OCI-LY3 (cell line): Measurements from ENCODE around the gene OR4S1.
"Not testable (repeated sequence)": the region's sequence is repeated elsewhere in the genome, so short reads cannot be mapped to it uniquely, and the experiment has no call there.

ENCODE experiments used
- H2AFZ ChIP-seq: fragments of 200-600, 300-600 bp; shearing (Covaris generic); 2 replicates; pipeline ENCODE4 v1.6.0; 2014; ENCODE audit warnings: antibody characterized with exemption, low read depth, low read length
- H3K27ac ChIP-seq: fragments of 200-600, 300-600 bp; sonication (generic); 2 replicates; pipeline ENCODE4 v1.5.1; 2014; ENCODE audit warnings: mild to moderate bottlenecking, low read length, moderate library complexity, mixed read lengths
- H3K27me3 ChIP-seq: fragments of 200-600, 300-600 bp; sonication (generic); 2 replicates; pipeline ENCODE4 v1.6.1; 2014; ENCODE audit warnings: low read depth, low read length, mixed read lengths
- H3K36me3 ChIP-seq: fragments of 200-600, 300-600 bp; sonication (generic); replicated peaks from 2 replicates; pipeline ENCODE3; 2014; ENCODE audit warnings: low read depth, low read length, mixed read lengths
- H3K4me1 ChIP-seq: fragments of 300-600, 200-600 bp; sonication (generic); 2 replicates; pipeline ENCODE4 v1.6.1; 2014; ENCODE audit warnings: low read length, mixed read lengths
- H3K4me2 ChIP-seq: fragments of 200-600, 300-600 bp; sonication (generic); 2 replicates; pipeline ENCODE4 v1.6.1; 2014; ENCODE audit warnings: low read length, mixed read lengths
- H3K4me3 ChIP-seq: fragments of 300-600, 200-600 bp; sonication (generic); 2 replicates; pipeline ENCODE4 v1.5.1; 2014; ENCODE audit warnings: antibody characterized with exemption, mild to moderate bottlenecking, low read length, moderate library complexity
- H3K79me2 ChIP-seq: fragments of 300-600, 200-600 bp; shearing (Covaris generic); 2 replicates; pipeline ENCODE4 v1.6.1; 2014; ENCODE audit warnings: mild to moderate bottlenecking, low read length, mixed read lengths
- H3K9ac ChIP-seq: fragments of 300-600, 200-600 bp; shearing (Covaris generic); 2 replicates; pipeline ENCODE4 v1.6.0; 2014; ENCODE audit warnings: mild to moderate bottlenecking, low read length, moderate library complexity
- H3K9me3 ChIP-seq: fragments of 200-600, 300-600 bp; shearing (Covaris generic); 2 replicates; pipeline ENCODE4 v1.6.1; 2014; ENCODE audit warnings: low read length, mixed read lengths; ENCODE audit not compliant: insufficient read depth
- H4K20me1 ChIP-seq: fragments of 200-600, 300-600 bp; sonication (generic); 2 replicates; pipeline ENCODE4 v1.6.1; 2016; ENCODE audit warnings: low read length, mixed read lengths; ENCODE audit not compliant: insufficient read depth
- EZH2phosphoT487 ChIP-seq: fragments of 200-600 bp; shearing (Covaris generic); IDR thresholded peaks from 2 replicates; pipeline ENCODE4 v1.6.1; 2018; ENCODE audit warnings: antibody characterized with exemption, mixed run types, low read depth
- TF ChIP-seq, protein P1 (sequence below): fragments of 200-600, 300-600 bp; sonication (generic); IDR thresholded peaks from 2 replicates; pipeline ENCODE4 v1.5.1; 2014; ENCODE audit warnings: antibody characterized with exemption, low read length, low read depth

The OR4S1 gene

DNA sequence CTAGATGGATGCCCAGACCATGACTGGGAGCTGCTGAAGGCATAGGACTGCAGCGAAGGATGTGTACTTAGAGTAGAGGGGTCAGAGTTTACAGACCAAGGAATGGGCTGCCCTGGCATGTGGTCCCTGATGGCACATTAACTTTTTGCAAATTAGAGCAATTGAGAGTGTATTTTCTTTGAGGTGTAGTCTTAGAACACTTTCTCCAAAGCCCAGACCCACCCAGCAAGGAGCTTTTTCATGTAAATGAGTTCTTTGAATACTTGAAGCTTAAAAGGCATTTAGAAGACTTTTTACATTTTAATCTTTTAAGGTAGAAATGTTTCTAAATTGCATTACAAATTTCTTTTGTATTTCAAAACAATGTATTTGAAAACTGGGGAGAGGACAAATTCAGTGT lies 33.4 kb upstream of the OR4S1 start:
- Histone ChIP-seq H3K4me1 (0 out of 2 replicates have a peak, but pooled peaks cover 2% of the 10 kb centered on the region), H3K4me3 (no peak overlapping the region), H3K79me2 (no peaks in the 10 kb centered on the region), H3K9me3 (no peaks in the 10 kb centered on the region), H3K27me3 (no peaks in the 10 kb centered on the region), H3K36me3 (no peaks in the 10 kb centered on the region), H3K9ac (no peak overlapping the region), H3K4me2 (no peak overlapping the region), H4K20me1 (no peaks in the 10 kb centered on the region), H2AFZ (no peak overlapping the region), H3K27ac (no peak overlapping the region)
- no peak for TF ChIP-seq EZH2phosphoT487
- TF ChIP-seq, protein P1, sequence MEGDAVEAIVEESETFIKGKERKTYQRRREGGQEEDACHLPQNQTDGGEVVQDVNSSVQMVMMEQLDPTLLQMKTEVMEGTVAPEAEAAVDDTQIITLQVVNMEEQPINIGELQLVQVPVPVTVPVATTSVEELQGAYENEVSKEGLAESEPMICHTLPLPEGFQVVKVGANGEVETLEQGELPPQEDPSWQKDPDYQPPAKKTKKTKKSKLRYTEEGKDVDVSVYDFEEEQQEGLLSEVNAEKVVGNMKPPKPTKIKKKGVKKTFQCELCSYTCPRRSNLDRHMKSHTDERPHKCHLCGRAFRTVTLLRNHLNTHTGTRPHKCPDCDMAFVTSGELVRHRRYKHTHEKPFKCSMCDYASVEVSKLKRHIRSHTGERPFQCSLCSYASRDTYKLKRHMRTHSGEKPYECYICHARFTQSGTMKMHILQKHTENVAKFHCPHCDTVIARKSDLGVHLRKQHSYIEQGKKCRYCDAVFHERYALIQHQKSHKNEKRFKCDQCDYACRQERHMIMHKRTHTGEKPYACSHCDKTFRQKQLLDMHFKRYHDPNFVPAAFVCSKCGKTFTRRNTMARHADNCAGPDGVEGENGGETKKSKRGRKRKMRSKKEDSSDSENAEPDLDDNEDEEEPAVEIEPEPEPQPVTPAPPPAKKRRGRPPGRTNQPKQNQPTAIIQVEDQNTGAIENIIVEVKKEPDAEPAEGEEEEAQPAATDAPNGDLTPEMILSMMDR, result no peak

DNA sequence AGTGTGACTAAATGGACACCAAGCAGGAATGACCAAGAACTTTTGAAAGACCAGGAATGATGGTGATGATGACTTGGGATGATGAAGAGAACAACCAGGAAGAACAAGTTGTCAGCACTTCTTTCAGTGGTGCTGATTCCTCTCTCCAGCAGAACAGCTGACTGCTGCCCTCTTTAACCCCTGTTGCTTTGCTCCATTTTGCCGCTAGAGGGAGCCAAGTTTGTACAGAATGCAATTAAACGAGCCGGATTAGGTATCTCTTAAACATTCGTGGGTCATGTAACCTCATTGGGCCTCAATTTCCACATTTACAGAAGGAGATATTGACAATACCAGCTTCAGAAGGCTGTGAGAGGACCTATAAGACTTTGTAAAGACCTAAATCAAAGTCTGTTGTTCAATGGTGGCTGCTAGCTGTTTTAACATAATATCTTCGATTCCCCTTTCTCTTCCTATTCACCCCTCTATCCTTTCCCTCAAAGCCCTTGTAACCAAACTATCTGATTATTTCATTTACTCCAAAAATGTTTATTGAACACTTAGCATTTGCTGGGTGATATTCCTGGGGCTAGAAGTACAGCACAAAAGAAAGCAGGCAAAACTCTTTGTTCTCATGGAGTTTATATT lies 1.9 kb downstream of the OR4S1 start:
- Histone ChIP-seq H3K27me3 (no peaks in the 10 kb centered on the region), H2AFZ (peak overlapping the region; percentile 94), H3K36me3 (no peaks in the 10 kb centered on the region), H3K27ac (no peak overlapping the region), H3K79me2 (no peaks in the 10 kb centered on the region), H3K9me3 (0 out of 2 replicates have a peak, but pooled peaks cover 3% of the 10 kb centered on the region), H3K9ac (0 out of 2 replicates have a peak overlapping the region, but pooled peaks have one; percentile 11), H3K4me1 (peaks cover 4% of the 10 kb centered on the region), H4K20me1 (no peaks in the 10 kb centered on the region), H3K4me2 (peak overlapping the region; percentile 45), H3K4me3 (no peak overlapping the region)
- TF ChIP-seq, protein P1, result peak; percentile 97
- no peak for TF ChIP-seq EZH2phosphoT487

DNA sequence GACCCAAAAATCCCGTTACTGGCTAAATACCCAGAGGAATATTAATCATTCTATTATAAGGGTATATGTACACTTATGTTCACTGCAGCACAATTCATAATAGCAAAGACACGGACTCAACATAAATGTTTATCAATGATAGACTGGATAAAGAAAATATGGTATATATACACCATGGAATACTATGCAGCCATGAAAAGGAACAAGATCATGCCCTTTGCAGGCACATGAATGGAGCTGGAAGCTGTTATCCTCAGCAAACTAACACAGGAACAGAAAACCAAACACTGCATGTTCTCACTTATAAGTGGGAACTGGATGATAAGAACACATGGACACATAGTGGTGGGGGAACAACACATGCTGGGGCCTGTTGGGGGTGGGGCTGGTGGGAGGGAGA lies 7.6 kb downstream of the OR4S1 start:
- not testable (repeated sequence) for H3K4me1 ChIP-seq, H2AFZ ChIP-seq, H3K79me2 ChIP-seq, H4K20me1 ChIP-seq, H3K27me3 ChIP-seq, H3K27ac ChIP-seq, H3K36me3 ChIP-seq, H3K9me3 ChIP-seq, H3K4me3 ChIP-seq, H3K4me2 ChIP-seq, H3K9ac ChIP-seq

DNA sequence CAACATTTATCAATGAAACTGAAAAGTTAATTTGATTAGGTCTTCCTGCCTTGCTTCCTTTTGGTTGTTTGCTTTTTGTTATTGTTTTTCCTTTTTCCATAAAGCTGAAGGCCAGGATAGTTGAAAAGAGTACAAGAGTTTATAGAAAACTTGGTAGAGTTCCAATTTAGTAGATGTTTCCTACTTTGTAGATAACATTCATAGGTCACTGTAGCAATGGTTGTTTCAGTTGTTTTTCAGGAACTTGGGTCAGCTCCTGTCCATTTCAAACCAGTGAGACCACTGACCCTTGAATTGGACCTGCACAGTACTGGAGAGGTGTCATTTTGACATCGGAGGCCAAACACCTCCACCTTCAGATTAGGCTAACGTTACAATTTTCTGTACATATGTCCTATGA lies 13.8 kb downstream of the OR4S1 start:
- not testable (repeated sequence) for H3K4me2 ChIP-seq, H3K4me1 ChIP-seq, H3K9me3 ChIP-seq, H3K79me2 ChIP-seq, H3K27me3 ChIP-seq, H3K9ac ChIP-seq, H2AFZ ChIP-seq, H4K20me1 ChIP-seq, H3K4me3 ChIP-seq, H3K27ac ChIP-seq, H3K36me3 ChIP-seq

DNA sequence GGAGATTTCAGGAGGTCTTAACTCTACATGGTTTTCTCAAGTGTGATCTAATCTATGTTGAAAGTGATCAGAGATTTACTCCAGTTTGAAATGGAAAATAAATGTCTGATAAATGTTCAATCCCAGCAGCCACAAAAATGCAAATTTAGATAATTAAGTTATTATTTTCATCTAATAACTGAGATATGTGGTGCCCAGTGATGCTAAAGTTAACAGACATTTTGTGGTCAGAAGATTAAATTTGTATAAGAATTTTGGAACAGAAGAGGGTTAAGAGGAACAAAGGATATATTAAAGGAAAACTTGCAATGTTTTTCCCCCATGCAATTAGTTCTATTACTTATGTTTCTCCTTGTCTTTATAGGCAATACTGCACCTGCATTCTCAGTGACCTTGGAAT lies 18.6 kb downstream of the OR4S1 start, which contains the start of gene OR4C3:
Gene OR4C3 (plus strand): TSS at position 301 of the 400 bp plus-strand sequence. CDS start 102 bp downstream, outside the sequence.
- not testable (repeated sequence) for H4K20me1 ChIP-seq

More for the DNA sequence above, 18.6 kb downstream of the OR4S1 start, which contains the start of gene OR4C3:
- H3K9me3 ChIP-seq, H3K4me3 ChIP-seq, H3K27ac ChIP-seq, H3K9ac ChIP-seq, H3K79me2 ChIP-seq, H3K4me2 ChIP-seq, H3K36me3 ChIP-seq, H2AFZ ChIP-seq, H3K4me1 ChIP-seq, H3K27me3 ChIP-seq: not testable (repeated sequence)
